NCI-H187 treated with DMSO at 0.1 percent for 48 hours (cell line): ENCODE results near the gene MCRIP2.

Source experiments
- DNase-seq: peaks from one replicate; lab custom pipeline; 2025; lab: John Stamatoyannopoulos, UW

MCRIP2 gene

GRCh38 chr16:616733-617586, 24.7 kb upstream of the MCRIP2 start:
- no peak for DNase-seq

- no peak for DNase-seq
These were observed 23.8 kb upstream of the MCRIP2 start for GRCh38 chr16:617855-618254.

GRCh38 chr16:619476-620100, 22.0 kb upstream of the MCRIP2 start:
- no peak for DNase-seq

- DNase-seq, result no peak
These were observed 20.7 kb upstream of the MCRIP2 start for GRCh38 chr16:620700-621525.

- DNase-seq, result no peak
These were observed 20.0 kb upstream of the MCRIP2 start for GRCh38 chr16:621526-622105.

- DNase-seq, result no peak
These were observed 18.7 kb upstream of the MCRIP2 start for GRCh38 chr16:622920-623280.

GRCh38 chr16:624526-625070, 17.0 kb upstream of the MCRIP2 start:
- DNase-seq, result no peak

- no peak for DNase-seq
These were observed 16.3 kb upstream of the MCRIP2 start for GRCh38 chr16:625117-625976.

- no peak for DNase-seq
These were observed 15.5 kb upstream of the MCRIP2 start for GRCh38 chr16:625977-626765.

- DNase-seq, result no peak
These were observed 14.7 kb upstream of the MCRIP2 start for GRCh38 chr16:626787-627453.

- no peak for DNase-seq
These were observed 14.0 kb upstream of the MCRIP2 start for GRCh38 chr16:627454-628239.

- no peak for DNase-seq
These were observed 13.1 kb upstream of the MCRIP2 start for GRCh38 chr16:628321-629061.

- no peak for DNase-seq
These were observed 12.3 kb upstream of the MCRIP2 start for GRCh38 chr16:629185-629832.

- no peak for DNase-seq
These were observed 11.8 kb upstream of the MCRIP2 start for GRCh38 chr16:629833-630248.

- no peak for DNase-seq
These were observed 11.3 kb upstream of the MCRIP2 start for GRCh38 chr16:630249-630814.

GRCh38 chr16:630815-631405, 10.7 kb upstream of the MCRIP2 start, which contains the start of gene WFIKKN1:
Gene WFIKKN1, plus strand, starts transcription at chr16:630985. Its CDS starts 269 bp downstream, at chr16:631254.
- no peak for DNase-seq
